ENCODE results near the gene OIP5. TPM values are rescaled to one million over a fixed set of nuclear protein-coding genes. Genes with fewer than 3 reads are reported as not detected.

OIP5 gene
- total and polyA plus RNA-seq, 2 of the 4 experiments (the other 2 are of a cell fraction): 4.1 to 5.5 TPM

DNA sequence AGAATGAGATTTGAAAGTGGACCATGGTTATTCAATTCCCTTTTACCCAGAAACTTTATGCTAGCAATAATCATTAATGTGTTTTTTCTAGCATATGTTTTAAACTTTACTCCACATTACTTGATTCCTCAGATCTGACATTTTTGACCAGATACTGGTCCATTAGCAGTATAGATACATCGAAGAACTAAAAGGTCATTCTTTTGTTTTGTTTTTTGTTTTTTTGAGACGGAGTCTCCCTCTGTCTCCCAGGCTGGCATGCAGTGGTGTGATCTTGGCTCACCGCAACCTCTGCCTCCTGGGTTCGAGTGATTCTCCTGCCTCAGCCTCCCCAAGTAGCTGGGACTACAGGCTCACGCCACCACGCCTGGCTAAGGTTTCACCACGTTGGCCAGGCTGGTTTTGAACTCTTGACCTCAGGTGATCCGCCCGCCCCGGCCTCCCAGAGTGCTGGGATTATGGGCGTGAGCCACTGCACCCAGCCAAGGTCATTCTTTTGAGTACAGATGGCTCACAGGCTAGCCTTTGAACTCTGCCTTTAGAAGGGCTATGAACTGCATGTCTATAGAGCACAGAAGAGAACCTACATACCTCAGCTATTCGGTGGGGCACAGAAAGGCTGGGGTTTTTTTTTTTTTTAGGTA is 72.7 kb downstream of the OIP5 start:
- Histone ChIP-seq H3K79me1 (ENCODE audit: low read depth in 1 of 2, low read length in 2 of 2) (peaks cover 0 to 6% of the 10 kb centered on the region in 2 experiments; a peak in 3 of 4 replicates), H2BK20ac (ENCODE audit: low read depth, low read length) (no peak overlapping the region), H3K4me1 (ENCODE audit: control insufficient read depth, insufficient read depth, low read length) (peaks cover 1% of the 10 kb centered on the region), H2AFZ (replicated peaks; ENCODE audit: low read length, poor library complexity) (no peak overlapping the region), H3K56ac (ENCODE audit: extremely low read depth, insufficient read depth, low read length) (no peak overlapping the region), H2BK15ac (ENCODE audit: low read depth, low read length) (no peak overlapping the region), H4K20me1 (ENCODE audit: insufficient read depth, low read length) (no peaks in the 10 kb centered on the region), H3K9me1 (ENCODE audit: insufficient read depth, low read length) (0 out of 2 replicates have a peak, but pooled peaks cover 2% of the 10 kb centered on the region), H2BK5ac (ENCODE audit: low read depth, low read length, poor library complexity, severe bottlenecking) (no peak overlapping the region), H3K14ac (replicated peaks; ENCODE audit: low read depth, low read length) (no peak overlapping the region), H2AK9ac (replicated peaks; ENCODE audit: low read depth, low read length, poor library complexity) (no peak overlapping the region), H3K27me3 (ENCODE audit: control insufficient read depth, insufficient read depth, low read length) (no peaks in the 10 kb centered on the region), H3K9me3 (ENCODE audit: control insufficient read depth, insufficient read depth, low read length) (no peaks in the 10 kb centered on the region), H2AK5ac (ENCODE audit: low read depth, low read length) (no peak overlapping the region), H2BK120ac (ENCODE audit: low read depth, low read length) (no peak overlapping the region), H3K4ac (ENCODE audit: low read depth, low read length) (no peak overlapping the region), H3K27ac (ENCODE audit: insufficient read depth, low read length) (no peak overlapping the region), H3K36me3 (ENCODE audit: control insufficient read depth, insufficient read depth, low read length) (peaks cover 8% of the 10 kb centered on the region), H3K18ac (ENCODE audit: low read depth, low read length) (no peak overlapping the region), H4K8ac (ENCODE audit: low read depth in 2 of 2, low read length in 2 of 2) (no peak overlapping the region), H4K91ac (ENCODE audit: insufficient read depth, low read depth, low read length) (no peak overlapping the region), H3K4me3 (ENCODE audit: insufficient read depth, low read depth, low read length) (no peak overlapping the region), H3K4me2 (ENCODE audit: low read depth, low read length) (no peak overlapping the region), H4K5ac (ENCODE audit: low read depth, low read length) (no peak overlapping the region), H3K23ac (ENCODE audit: low read depth, low read length) (no peak overlapping the region), H3K9ac (ENCODE audit: low read depth, low read length) (no peak overlapping the region)
- in situ Hi-C loops (cut with MboI; ENCODE audit: low sequenced_read_pairs) (no loop called here), intact Hi-C loops (cut with micrococcal nuclease) (no loop called here), dilution Hi-C loops (cut with HindIII; ENCODE audit: low sequenced_read_pairs, unreplicated experiment) (no loop called here)
- WGBS, 2 experiments (ENCODE audit: extremely low coverage in 2 of 2, insufficient read length in 1 of 2): 84% methylated on average over 7 of the region's 12 CpGs; no CpG with 5 or more reads in 1 of the 2 experiments
- ChIA-PET POLR2A (ENCODE audit: unreplicated experiment) (no interaction called here), CTCF (interaction anchor here (0.6 kb wide), 1 partner anchor 1592 kb away, joined by 3 read pairs; no protein-coding TSS in a partner anchor)
- no TSS peak for BruUV-seq (replicated peaks)
- ATAC-seq (ENCODE audit: low read depth): no peak
- TF ChIP-seq, protein P1, sequence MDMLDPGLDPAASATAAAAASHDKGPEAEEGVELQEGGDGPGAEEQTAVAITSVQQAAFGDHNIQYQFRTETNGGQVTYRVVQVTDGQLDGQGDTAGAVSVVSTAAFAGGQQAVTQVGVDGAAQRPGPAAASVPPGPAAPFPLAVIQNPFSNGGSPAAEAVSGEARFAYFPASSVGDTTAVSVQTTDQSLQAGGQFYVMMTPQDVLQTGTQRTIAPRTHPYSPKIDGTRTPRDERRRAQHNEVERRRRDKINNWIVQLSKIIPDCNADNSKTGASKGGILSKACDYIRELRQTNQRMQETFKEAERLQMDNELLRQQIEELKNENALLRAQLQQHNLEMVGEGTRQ (IDR thresholded peaks at IDR 0.05; ENCODE audit: low read depth, low read length): no peak
- no peak for TF ChIP-seq SMC3 (IDR thresholded peaks at IDR 0.05; ENCODE audit: low read depth, low read length)
- no peak for TF ChIP-seq MAFK (IDR thresholded peaks at IDR 0.05; ENCODE audit: low read depth, low read length)
- no peak for TF ChIP-seq RCOR1 (IDR thresholded peaks at IDR 0.05; ENCODE audit: insufficient replicate concordance, low read length)
- no peak for TF ChIP-seq CHD1 (IDR thresholded peaks at IDR 0.05; ENCODE audit: low read depth, low read length)
- TF ChIP-seq MXI1 (IDR thresholded peaks at IDR 0.05; ENCODE audit: borderline replicate concordance, low read depth, low read length): no peak
- TF ChIP-seq, protein P2, sequence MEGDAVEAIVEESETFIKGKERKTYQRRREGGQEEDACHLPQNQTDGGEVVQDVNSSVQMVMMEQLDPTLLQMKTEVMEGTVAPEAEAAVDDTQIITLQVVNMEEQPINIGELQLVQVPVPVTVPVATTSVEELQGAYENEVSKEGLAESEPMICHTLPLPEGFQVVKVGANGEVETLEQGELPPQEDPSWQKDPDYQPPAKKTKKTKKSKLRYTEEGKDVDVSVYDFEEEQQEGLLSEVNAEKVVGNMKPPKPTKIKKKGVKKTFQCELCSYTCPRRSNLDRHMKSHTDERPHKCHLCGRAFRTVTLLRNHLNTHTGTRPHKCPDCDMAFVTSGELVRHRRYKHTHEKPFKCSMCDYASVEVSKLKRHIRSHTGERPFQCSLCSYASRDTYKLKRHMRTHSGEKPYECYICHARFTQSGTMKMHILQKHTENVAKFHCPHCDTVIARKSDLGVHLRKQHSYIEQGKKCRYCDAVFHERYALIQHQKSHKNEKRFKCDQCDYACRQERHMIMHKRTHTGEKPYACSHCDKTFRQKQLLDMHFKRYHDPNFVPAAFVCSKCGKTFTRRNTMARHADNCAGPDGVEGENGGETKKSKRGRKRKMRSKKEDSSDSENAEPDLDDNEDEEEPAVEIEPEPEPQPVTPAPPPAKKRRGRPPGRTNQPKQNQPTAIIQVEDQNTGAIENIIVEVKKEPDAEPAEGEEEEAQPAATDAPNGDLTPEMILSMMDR (conservative IDR thresholded peaks at IDR 0.05; ENCODE audit: low read depth, low read length): no peak
- TF ChIP-seq RFX5 (IDR thresholded peaks at IDR 0.05; ENCODE audit: low read depth, low read length): no peak
- TF ChIP-seq MAZ (IDR thresholded peaks at IDR 0.05; ENCODE audit: borderline replicate concordance, low read depth, low read length): no peak
- no peak for TF ChIP-seq NFE2L2 (IDR thresholded peaks at IDR 0.05; ENCODE audit: low read depth, low read length)
- TF ChIP-seq FOS (IDR thresholded peaks at IDR 0.05; ENCODE audit: low read depth, low read length): no peak
- TF ChIP-seq, protein P3, sequence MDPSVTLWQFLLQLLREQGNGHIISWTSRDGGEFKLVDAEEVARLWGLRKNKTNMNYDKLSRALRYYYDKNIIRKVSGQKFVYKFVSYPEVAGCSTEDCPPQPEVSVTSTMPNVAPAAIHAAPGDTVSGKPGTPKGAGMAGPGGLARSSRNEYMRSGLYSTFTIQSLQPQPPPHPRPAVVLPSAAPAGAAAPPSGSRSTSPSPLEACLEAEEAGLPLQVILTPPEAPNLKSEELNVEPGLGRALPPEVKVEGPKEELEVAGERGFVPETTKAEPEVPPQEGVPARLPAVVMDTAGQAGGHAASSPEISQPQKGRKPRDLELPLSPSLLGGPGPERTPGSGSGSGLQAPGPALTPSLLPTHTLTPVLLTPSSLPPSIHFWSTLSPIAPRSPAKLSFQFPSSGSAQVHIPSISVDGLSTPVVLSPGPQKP (IDR thresholded peaks at IDR 0.05; ENCODE audit: borderline replicate concordance, low read depth, low read length): no peak
- TF ChIP-seq RAD21 (IDR thresholded peaks at IDR 0.05; ENCODE audit: low read length): no peak
- TF ChIP-seq CEBPB (IDR thresholded peaks at IDR 0.05; ENCODE audit: low read depth, low read length): no peak
- no peak for TF ChIP-seq BHLHE40 (IDR thresholded peaks at IDR 0.05; ENCODE audit: low read depth, low read length)
- TF ChIP-seq POLR2A (IDR thresholded peaks at IDR 0.05; ENCODE audit: low read depth, low read length): no peak
- DNase-seq: no peak
